ENCODE results near the gene TOX2. TPM values are rescaled to one million over a fixed set of nuclear protein-coding genes. Genes with fewer than 3 reads are reported as not detected.

Gene TOX2
- total RNA-seq, 1 donor from 2014 or later: not detected

DNA sequence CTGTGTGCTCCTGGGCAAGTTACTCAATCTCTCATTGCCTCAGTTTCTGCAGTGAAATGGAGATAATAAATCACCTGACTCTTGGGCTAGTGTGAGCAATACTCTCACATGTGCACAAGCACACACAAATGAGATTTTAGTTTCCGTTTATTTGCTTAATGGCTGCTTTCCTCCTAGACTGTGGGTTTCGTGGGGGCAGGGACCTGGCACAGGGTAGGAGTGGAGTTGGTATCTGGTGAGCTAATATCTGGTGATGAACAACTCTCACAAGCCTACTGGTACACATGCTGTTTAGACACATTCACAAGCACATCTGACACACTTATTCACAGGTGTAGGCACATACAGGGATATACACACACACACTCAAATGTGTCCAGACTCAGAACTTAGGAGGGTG is 73.8 kb downstream of the TOX2 start:
- no peak for DNase-seq (ENCODE audit: low read depth)
- no peak overlapping the region for H3K4me3 ChIP-seq (ENCODE audit: low read depth, low read length)

DNA sequence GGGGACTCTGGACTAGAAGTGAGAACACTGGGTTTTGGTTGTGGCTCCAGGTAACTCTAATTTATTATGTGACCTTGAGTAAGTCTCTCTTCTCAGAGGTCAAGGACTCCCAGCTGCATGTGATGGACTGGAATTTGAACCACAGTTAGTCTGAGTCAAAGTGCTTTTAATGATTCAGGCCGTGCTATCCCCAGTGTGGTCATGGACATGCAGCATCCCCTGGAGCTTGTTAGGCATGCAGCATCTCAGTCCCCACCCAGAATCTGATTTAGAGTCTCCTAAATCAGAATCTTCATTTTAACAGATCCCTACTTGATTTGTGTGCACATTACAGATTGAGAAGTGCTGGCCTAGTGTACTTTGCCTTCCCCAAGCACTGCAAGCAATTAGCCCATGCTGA is 74.2 kb downstream of the TOX2 start:
- Histone ChIP-seq H3K27me3 (ENCODE audit: control insufficient read depth, insufficient read depth, low read length) (no peaks in the 10 kb centered on the region), H3K36me3 (ENCODE audit: control insufficient read depth, insufficient read depth, low read length) (no peaks in the 10 kb centered on the region)
- no peak for DNase-seq (ENCODE audit: low read depth)

More for the DNA sequence above, 73.8 kb downstream of the TOX2 start:
- H3K36me3 ChIP-seq (ENCODE audit: control insufficient read depth, insufficient read depth, low read length): no peaks in the 10 kb centered on the region
- no peak for FAIRE-seq
- no peaks in the 10 kb centered on the region for H3K27me3 ChIP-seq (ENCODE audit: control insufficient read depth, insufficient read depth, low read length)
- TF ChIP-seq, protein P1, sequence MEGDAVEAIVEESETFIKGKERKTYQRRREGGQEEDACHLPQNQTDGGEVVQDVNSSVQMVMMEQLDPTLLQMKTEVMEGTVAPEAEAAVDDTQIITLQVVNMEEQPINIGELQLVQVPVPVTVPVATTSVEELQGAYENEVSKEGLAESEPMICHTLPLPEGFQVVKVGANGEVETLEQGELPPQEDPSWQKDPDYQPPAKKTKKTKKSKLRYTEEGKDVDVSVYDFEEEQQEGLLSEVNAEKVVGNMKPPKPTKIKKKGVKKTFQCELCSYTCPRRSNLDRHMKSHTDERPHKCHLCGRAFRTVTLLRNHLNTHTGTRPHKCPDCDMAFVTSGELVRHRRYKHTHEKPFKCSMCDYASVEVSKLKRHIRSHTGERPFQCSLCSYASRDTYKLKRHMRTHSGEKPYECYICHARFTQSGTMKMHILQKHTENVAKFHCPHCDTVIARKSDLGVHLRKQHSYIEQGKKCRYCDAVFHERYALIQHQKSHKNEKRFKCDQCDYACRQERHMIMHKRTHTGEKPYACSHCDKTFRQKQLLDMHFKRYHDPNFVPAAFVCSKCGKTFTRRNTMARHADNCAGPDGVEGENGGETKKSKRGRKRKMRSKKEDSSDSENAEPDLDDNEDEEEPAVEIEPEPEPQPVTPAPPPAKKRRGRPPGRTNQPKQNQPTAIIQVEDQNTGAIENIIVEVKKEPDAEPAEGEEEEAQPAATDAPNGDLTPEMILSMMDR (IDR thresholded peaks at IDR 0.05; ENCODE audit: insufficient read depth, low read length, severe bottlenecking): no peak

DNA sequence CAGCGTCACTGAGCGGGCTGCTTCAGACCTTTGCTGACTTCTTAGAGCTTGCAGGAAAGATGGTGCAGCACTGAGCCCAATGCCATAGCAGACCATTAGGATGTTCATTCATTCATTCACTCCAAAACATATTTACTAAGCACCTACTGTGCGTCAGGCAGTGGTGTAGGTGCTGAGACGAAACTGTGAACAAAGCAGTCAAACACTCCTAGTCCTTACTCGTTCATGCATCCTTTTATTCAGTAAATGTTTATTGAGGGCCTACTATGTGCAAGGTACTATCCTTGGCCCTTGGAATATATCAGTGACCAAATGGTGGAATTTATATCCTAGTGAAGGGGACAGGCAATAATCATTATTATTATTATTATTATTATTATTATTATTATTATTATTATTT is 76.6 kb downstream of the TOX2 start:
- DNase-seq (ENCODE audit: low read depth): no peak
- no peaks in the 10 kb centered on the region for H3K36me3 ChIP-seq (ENCODE audit: control insufficient read depth, insufficient read depth, low read length)
- H3K4me3 ChIP-seq (ENCODE audit: low read depth, low read length): no peak overlapping the region
- no peak for FAIRE-seq
- no peaks in the 10 kb centered on the region for H3K27me3 ChIP-seq (ENCODE audit: control insufficient read depth, insufficient read depth, low read length)
- TF ChIP-seq, protein P1 (IDR thresholded peaks at IDR 0.05; ENCODE audit: insufficient read depth, low read length, severe bottlenecking): no peak

More for the DNA sequence above, 74.2 kb downstream of the TOX2 start:
- no peak overlapping the region for H3K4me3 ChIP-seq (ENCODE audit: low read depth, low read length)
- no peak for FAIRE-seq
- TF ChIP-seq, protein P1 (IDR thresholded peaks at IDR 0.05; ENCODE audit: insufficient read depth, low read length, severe bottlenecking): no peak

DNA sequence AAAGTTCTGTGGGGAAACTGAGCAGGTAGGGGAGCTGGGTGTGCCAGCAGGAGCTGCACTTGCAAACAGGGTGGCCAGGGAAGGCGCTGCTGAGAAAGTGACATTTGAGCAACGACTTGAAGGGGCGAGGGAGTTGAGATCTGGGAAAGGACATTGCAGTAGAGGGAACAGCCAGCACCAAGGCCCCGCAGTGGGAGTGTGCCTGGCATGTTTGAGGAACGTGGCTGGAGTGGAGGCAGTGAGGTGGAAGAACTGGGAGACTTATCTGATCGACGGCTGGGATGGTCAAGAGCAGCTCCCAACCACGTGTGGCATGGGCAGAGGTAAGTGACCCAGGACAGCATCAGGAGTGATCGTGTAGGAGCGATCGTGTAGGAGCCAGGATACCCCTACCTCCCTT is 77.3 kb downstream of the TOX2 start:
- DNase-seq (ENCODE audit: low read depth): no peak
- no peaks in the 10 kb centered on the region for H3K36me3 ChIP-seq (ENCODE audit: control insufficient read depth, insufficient read depth, low read length)
- FAIRE-seq: no peak
- no peak overlapping the region for H3K4me3 ChIP-seq (ENCODE audit: low read depth, low read length)
- TF ChIP-seq, protein P1 (IDR thresholded peaks at IDR 0.05; ENCODE audit: insufficient read depth, low read length, severe bottlenecking): no peak
- no peaks in the 10 kb centered on the region for H3K27me3 ChIP-seq (ENCODE audit: control insufficient read depth, insufficient read depth, low read length)

DNA sequence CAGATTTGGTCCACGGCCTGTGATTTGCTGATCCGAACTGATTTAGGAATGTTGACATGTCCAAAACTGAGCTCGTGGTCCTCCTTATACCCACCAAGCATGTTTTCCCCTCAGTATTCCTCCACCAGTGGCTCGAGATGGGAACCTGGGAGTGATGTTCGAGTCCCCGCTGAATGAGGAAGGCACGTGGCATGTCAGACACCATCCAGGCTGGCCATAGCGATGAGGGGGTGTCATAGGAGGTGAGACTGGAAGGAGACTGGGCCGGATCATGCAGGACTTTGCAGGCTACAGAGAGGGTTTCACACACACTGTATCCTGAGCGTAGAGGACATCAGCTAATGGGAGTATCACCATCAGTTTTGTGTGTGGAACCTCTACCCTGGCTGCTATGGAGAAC is 78.2 kb downstream of the TOX2 start:
- TF ChIP-seq, protein P1 (IDR thresholded peaks at IDR 0.05; ENCODE audit: insufficient read depth, low read length, severe bottlenecking): no peak
- FAIRE-seq: no peak
- no peaks in the 10 kb centered on the region for H3K36me3 ChIP-seq (ENCODE audit: control insufficient read depth, insufficient read depth, low read length)
- no peak overlapping the region for H3K4me3 ChIP-seq (ENCODE audit: low read depth, low read length)
- DNase-seq (ENCODE audit: low read depth): no peak
- H3K27me3 ChIP-seq (ENCODE audit: control insufficient read depth, insufficient read depth, low read length): no peaks in the 10 kb centered on the region

DNA sequence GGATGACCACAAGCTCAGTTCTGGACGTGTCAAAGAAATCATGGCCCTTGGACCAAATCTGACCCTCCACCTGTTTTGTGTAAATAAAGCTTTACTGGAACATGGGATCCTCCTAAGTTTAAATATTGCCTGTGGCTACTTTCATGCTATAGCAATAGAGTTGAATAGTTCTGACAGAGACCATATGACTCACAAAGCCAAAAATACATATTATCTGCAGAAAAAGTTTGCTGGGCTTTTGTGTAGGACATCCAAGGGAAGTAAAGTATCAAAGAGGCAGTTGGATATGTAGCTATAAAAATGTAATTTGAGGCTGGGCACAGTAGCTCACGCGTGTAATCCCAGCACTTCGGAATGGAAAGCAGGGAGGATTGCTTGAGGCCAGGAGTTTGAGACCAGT is 78.9 kb downstream of the TOX2 start:
- H3K36me3 ChIP-seq (ENCODE audit: control insufficient read depth, insufficient read depth, low read length): no peaks in the 10 kb centered on the region
- TF ChIP-seq, protein P1 (IDR thresholded peaks at IDR 0.05; ENCODE audit: insufficient read depth, low read length, severe bottlenecking): no peak
- FAIRE-seq: no peak
- H3K4me3 ChIP-seq (ENCODE audit: low read depth, low read length): no peak overlapping the region
- no peaks in the 10 kb centered on the region for H3K27me3 ChIP-seq (ENCODE audit: control insufficient read depth, insufficient read depth, low read length)
- no peak for DNase-seq (ENCODE audit: low read depth)

Measured in bronchial epithelial cell (primary cell).